CD14-positive monocyte (primary cell): ENCODE results near the gene P3H4. TPM values are rescaled to one million over a fixed set of nuclear protein-coding genes. Genes with fewer than 3 reads are reported as not detected.

Experiments
- DNase-seq, 3 donors: peaks; one replicate each; pipeline ENCODE4 v3.0.0-alpha.2; 2011 to 2022
- H2AFZ ChIP-seq: 2 replicates; pipeline ENCODE4 v1.6.0; 2012; ENCODE audit warnings: mild to moderate bottlenecking, low read depth, low read length, inconsistent platforms; ENCODE audit not compliant: insufficient read depth, poor library complexity, severe bottlenecking
- H3K27ac ChIP-seq, 2 donors: 1 replicate in 1 of 2; 2 replicates in 1 of 2; pipeline ENCODE4 v1.5.1; 2012 to 2013; ENCODE audit warnings: low read length in 2 of 2, control low read depth in 1 of 2, inconsistent platforms in 1 of 2, low read depth in 1 of 2, mild to moderate bottlenecking in 1 of 2
- H3K27me3 ChIP-seq, 2 donors: one replicate each; pipeline versions ENCODE4 v1.6.0 to v1.6.1; 2011 to 2013; ENCODE audit warnings: low read length in 2 of 2; ENCODE audit not compliant: control insufficient read depth in 2 of 2, insufficient read depth in 2 of 2
- H3K36me3 ChIP-seq, 2 donors: replicated peaks in 1 of 2; 1 replicate in 1 of 2; 2 replicates in 1 of 2; pipeline versions ENCODE4 v1.5.1 to v1.6.1; 2012 to 2013; ENCODE audit warnings: low read length in 2 of 2, control low read depth in 1 of 2, inconsistent platforms in 1 of 2, mild to moderate bottlenecking in 1 of 2; ENCODE audit not compliant: insufficient read depth in 2 of 2, control insufficient read depth in 1 of 2
- H3K4me1 ChIP-seq, 2 donors: 1 replicate in 1 of 2; 2 replicates in 1 of 2; pipeline versions ENCODE4 v1.5.1 to v1.6.1; 2012 to 2013; ENCODE audit warnings: low read length in 2 of 2, control low read depth in 1 of 2, inconsistent platforms in 1 of 2, mild to moderate bottlenecking in 1 of 2, moderate library complexity in 1 of 2; ENCODE audit not compliant: insufficient read depth in 2 of 2, control insufficient read depth in 1 of 2
- H3K4me2 ChIP-seq: replicated peaks from 2 replicates; pipeline ENCODE3; 2012; ENCODE audit warnings: low read length, moderate library complexity, mild to moderate bottlenecking; ENCODE audit not compliant: poor library complexity, severe bottlenecking; ENCODE audit errors: extremely low read depth
- H3K4me3 ChIP-seq, 3 experiments: fragments of 200-600 bp in 1 of 3; sonication (generic) in 1 of 3; replicated peaks in 1 of 3; 1 replicate in 2 of 3; 2 replicates in 1 of 3; pipeline ENCODE4 v1.5.1; 2011 to 2013; ENCODE audit warnings: low read length in 3 of 3, mild to moderate bottlenecking in 3 of 3, control low read depth in 2 of 3, low read depth in 2 of 3, inconsistent platforms in 1 of 3, moderate library complexity in 1 of 3
- H3K79me2 ChIP-seq: 2 replicates; pipeline ENCODE4 v1.6.0; 2012; ENCODE audit warnings: mild to moderate bottlenecking, control low read depth, inconsistent platforms, low read length, moderate library complexity; ENCODE audit not compliant: insufficient read depth
- H3K9ac ChIP-seq: 2 replicates; pipeline ENCODE4 v1.6.0; 2017; ENCODE audit warnings: low read length, mild to moderate bottlenecking; ENCODE audit not compliant: insufficient read depth, poor library complexity, severe bottlenecking
- H3K9me3 ChIP-seq, 2 donors: replicated peaks in 1 of 2; 1 replicate in 1 of 2; 2 replicates in 1 of 2; pipeline versions ENCODE4 v1.5.1 to v1.6.1; 2012 to 2013; ENCODE audit warnings: low read length in 2 of 2, control low read depth in 1 of 2; ENCODE audit not compliant: control insufficient read depth in 1 of 2, insufficient read depth in 1 of 2
- H4K20me1 ChIP-seq: 2 replicates; pipeline ENCODE4 v1.6.0; 2012; ENCODE audit warnings: mild to moderate bottlenecking, low read length, control low read depth, moderate library complexity; ENCODE audit not compliant: insufficient read depth
- H3K27ac Mint-ChIP-seq, 7 donors: one replicate each; pipeline ENCODE4 v1.8.0; 2020; ENCODE audit warnings: mild to moderate bottlenecking in 7 of 7, mixed read lengths in 7 of 7, moderate library complexity in 6 of 7, inconsistent platforms in 2 of 7
- H3K27me3 Mint-ChIP-seq, 3 donors: one replicate each; pipeline ENCODE4 v1.8.0; 2021 to 2022; ENCODE audit warnings: low read depth in 3 of 3, mild to moderate bottlenecking in 3 of 3, mixed read lengths in 3 of 3, moderate library complexity in 3 of 3, inconsistent platforms in 1 of 3
- H3K36me3 Mint-ChIP-seq, 2 donors: one replicate each; pipeline ENCODE4 v1.8.0; 2020; ENCODE audit warnings: mixed read lengths in 2 of 2, inconsistent platforms in 1 of 2, mild to moderate bottlenecking in 1 of 2
- H3K4me1 Mint-ChIP-seq: one replicate; pipeline ENCODE4 v1.8.0; 2020; ENCODE audit warnings: mild to moderate bottlenecking, mixed read lengths
- H3K4me3 Mint-ChIP-seq, 2 donors: one replicate each; pipeline ENCODE4 v1.8.0; 2020; ENCODE audit warnings: mild to moderate bottlenecking in 2 of 2, mixed read lengths in 2 of 2, moderate library complexity in 1 of 2
- H3K9me3 Mint-ChIP-seq, 7 donors: one replicate each; pipeline ENCODE4 v1.8.0; 2020 to 2022; ENCODE audit warnings: mixed read lengths in 7 of 7, mild to moderate bottlenecking in 6 of 7, moderate library complexity in 6 of 7, inconsistent platforms in 2 of 7
- WGBS: methylation state at CpG from one replicate; pipeline ENCODE4 v1.1.5; 2013; ENCODE audit warnings: missing lambda C conversion rate; ENCODE audit not compliant: insufficient coverage; 5-methylcytosine and 5-hydroxymethylcytosine counted together
- intact Hi-C, 2 donors: fragments of 100-400 bp; cut with micrococcal nuclease; formaldehyde crosslinking; loops; one replicate each; pipeline versions ENCODE4 v1.15.0 to v1.15.1; 2023
- polyA plus RNA-seq, 3 donors: library from polyadenylated mRNA; depleted of rRNA in 1 of 3; unstranded in 2 of 3; stranded (reverse) in 1 of 3; fragments of 300-500 nt in 2 of 3; fragments of >200 nt in 1 of 3; fragmentation: Illumina TruSeq in 2 of 3; gene quantifications; 1 replicate in 2 of 3; 2 replicates in 1 of 3; pipeline ENCODE4 v1.2.3, GENCODE V29; 2012 to 2021
- TF ChIP-seq, protein P1 (sequence below): fragments of 200-600 bp; IDR thresholded peaks from one replicate; pipeline ENCODE4 v1.8.0; 2022; ENCODE audit warnings: antibody characterized with exemption, mild to moderate bottlenecking

P3H4 gene
- polyA plus RNA-seq, 3 donors = 0.13 to 0.46 (median 0.16) TPM

DNA sequence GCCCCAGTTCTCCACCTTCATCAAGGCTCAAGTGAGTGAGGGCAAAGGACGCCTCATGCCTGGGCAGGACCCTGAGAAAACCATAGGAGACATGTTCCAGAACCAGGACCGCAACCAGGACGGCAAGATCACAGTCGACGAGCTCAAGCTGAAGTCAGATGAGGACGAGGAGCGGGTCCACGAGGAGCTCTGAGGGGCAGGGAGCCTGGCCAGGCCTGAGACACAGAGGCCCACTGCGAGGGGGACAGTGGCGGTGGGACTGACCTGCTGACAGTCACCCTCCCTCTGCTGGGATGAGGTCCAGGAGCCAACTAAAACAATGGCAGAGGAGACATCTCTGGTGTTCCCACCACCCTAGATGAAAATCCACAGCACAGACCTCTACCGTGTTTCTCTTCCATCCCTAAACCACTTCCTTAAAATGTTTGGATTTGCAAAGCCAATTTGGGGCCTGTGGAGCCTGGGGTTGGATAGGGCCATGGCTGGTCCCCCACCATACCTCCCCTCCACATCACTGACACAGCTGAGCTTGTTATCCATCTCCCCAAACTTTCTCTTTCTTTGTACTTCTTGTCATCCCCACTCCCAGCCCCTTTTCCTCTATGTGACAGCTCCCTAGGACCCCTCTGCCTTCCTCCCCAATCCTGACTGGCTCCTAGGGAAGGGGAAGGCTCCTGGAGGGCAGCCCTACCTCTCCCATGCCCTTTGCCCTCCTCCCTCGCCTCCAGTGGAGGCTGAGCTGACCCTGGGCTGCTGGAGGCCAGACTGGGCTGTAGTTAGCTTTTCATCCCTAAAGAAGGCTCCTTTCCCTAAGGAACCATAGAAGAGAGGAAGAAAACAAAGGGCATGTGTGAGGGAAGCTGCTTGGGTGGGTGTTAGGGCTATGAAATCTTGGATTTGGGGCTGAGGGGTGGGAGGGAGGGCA, 10.7 kb upstream of the P3H4 start:
- Histone ChIP-seq H4K20me1 (no peaks in the 10 kb centered on the region), H3K9ac (no peak overlapping the region), H3K27ac (no peak overlapping the region), H3K4me3 (no peak overlapping the region), H3K9me3 (no peaks in the 10 kb centered on the region), H3K27me3 (no peaks in the 10 kb centered on the region), H3K79me2 (no peaks in the 10 kb centered on the region), H3K4me1 (no peaks in the 10 kb centered on the region), H3K36me3 (peaks cover 0 to 4% of the 10 kb centered on the region in 2 donors), H3K4me2 (no peak overlapping the region), H2AFZ (no peak overlapping the region)
- intact Hi-C loops = no loop called here
- DNase-seq = no peak
- WGBS = 87% methylated on average over 11 of the region's 12 CpGs
- Mint-ChIP-seq H3K27me3 (peaks cover 0 to 4% (median 1%) of the 10 kb centered on the region in 3 donors), H3K4me3 (no peak overlapping the region), H3K9me3 (peaks cover 0 to 2% (median 0%) of the 10 kb centered on the region in 7 donors), H3K36me3 (peaks cover 0 to 2% of the 10 kb centered on the region in 2 donors), H3K4me1 (no peaks in the 10 kb centered on the region), H3K27ac (no peak overlapping the region)
- TF ChIP-seq, protein P1, sequence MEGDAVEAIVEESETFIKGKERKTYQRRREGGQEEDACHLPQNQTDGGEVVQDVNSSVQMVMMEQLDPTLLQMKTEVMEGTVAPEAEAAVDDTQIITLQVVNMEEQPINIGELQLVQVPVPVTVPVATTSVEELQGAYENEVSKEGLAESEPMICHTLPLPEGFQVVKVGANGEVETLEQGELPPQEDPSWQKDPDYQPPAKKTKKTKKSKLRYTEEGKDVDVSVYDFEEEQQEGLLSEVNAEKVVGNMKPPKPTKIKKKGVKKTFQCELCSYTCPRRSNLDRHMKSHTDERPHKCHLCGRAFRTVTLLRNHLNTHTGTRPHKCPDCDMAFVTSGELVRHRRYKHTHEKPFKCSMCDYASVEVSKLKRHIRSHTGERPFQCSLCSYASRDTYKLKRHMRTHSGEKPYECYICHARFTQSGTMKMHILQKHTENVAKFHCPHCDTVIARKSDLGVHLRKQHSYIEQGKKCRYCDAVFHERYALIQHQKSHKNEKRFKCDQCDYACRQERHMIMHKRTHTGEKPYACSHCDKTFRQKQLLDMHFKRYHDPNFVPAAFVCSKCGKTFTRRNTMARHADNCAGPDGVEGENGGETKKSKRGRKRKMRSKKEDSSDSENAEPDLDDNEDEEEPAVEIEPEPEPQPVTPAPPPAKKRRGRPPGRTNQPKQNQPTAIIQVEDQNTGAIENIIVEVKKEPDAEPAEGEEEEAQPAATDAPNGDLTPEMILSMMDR = no peak

DNA sequence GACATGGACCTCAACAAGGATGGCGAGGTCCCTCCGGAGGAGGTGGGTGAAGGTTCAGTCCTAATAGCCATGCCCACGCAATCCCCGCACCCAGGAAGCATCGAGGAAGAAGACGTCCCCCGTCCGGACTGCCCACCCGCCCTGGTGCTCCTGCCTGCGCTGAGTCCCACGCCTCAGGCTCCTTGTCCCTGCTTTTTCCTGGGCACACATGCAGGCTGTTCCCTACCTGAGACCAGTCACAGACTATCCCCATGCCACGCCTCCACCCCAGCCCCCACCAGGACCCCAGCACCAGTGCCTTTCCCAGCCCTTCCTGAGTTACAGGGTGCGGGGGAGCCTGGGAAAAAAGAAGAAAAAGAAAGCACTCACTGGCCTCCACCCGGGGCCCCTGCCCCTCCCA, 10.0 kb upstream of the P3H4 start:
- Histone ChIP-seq H3K4me1 (no peaks in the 10 kb centered on the region), H3K27me3 (no peaks in the 10 kb centered on the region), H3K36me3 (peaks cover 0 to 4% of the 10 kb centered on the region in 2 donors), H3K4me2 (no peak overlapping the region), H3K79me2 (no peaks in the 10 kb centered on the region), H2AFZ (no peak overlapping the region), H3K9ac (no peak overlapping the region), H3K4me3 (no peak overlapping the region), H3K9me3 (no peaks in the 10 kb centered on the region), H4K20me1 (no peaks in the 10 kb centered on the region), H3K27ac (no peak overlapping the region)
- 100% methylated on average over 11 of the region's 14 CpGs for WGBS
- Mint-ChIP-seq H3K27ac (no peak overlapping the region), H3K36me3 (peaks cover 0 to 2% of the 10 kb centered on the region in 2 donors), H3K9me3 (peaks cover 0 to 2% (median 0%) of the 10 kb centered on the region in 7 donors), H3K4me3 (no peak overlapping the region), H3K4me1 (no peaks in the 10 kb centered on the region), H3K27me3 (peaks cover 0 to 4% (median 1%) of the 10 kb centered on the region in 3 donors)
- TF ChIP-seq, protein P1 = no peak
- intact Hi-C loops = no loop called here
- DNase-seq = no peak
